IPS-18c (cell line): ENCODE results near the gene GPAT3.
"Not testable (repeated sequence)": the region's sequence is repeated elsewhere in the genome, so short reads cannot be mapped to it uniquely, and the experiment has no call there.

Experiments
- H3K4me3 ChIP-seq: 2 replicates; pipeline ENCODE4 v1.7.0; 2013; ENCODE audit warnings: low read depth, mild to moderate bottlenecking, low read length, moderate library complexity; ENCODE audit not compliant: insufficient read depth
- H3K9me3 ChIP-seq: one replicate; pipeline ENCODE4 v1.6.1; 2013; ENCODE audit warnings: mild to moderate bottlenecking, low read length, moderate library complexity; ENCODE audit not compliant: control insufficient read depth, insufficient read depth

GPAT3 gene

GRCh38 chr4:83613994-83614393 lies 78.1 kb downstream of the GPAT3 start:
- Histone ChIP-seq H3K4me3 (no peak overlapping the region), H3K9me3 (peaks cover 3% of the 10 kb centered on the region)

GRCh38 chr4:83616252-83616651 lies 80.3 kb downstream of the GPAT3 start:
- no peak overlapping the region for H3K4me3 ChIP-seq
- H3K9me3 ChIP-seq = peaks cover 3% of the 10 kb centered on the region

GRCh38 chr4:83617371-83618035 lies 81.6 kb downstream of the GPAT3 start:
- Histone ChIP-seq H3K4me3 (no peak overlapping the region), H3K9me3 (peaks cover 12% of the 10 kb centered on the region)

GRCh38 chr4:83618431-83618830 lies 82.5 kb downstream of the GPAT3 start:
- no peak overlapping the region for H3K4me3 ChIP-seq
- peaks cover 14% of the 10 kb centered on the region for H3K9me3 ChIP-seq

GRCh38 chr4:83618991-83619645 lies 83.2 kb downstream of the GPAT3 start:
- Histone ChIP-seq H3K4me3 (no peak overlapping the region), H3K9me3 (peaks cover 13% of the 10 kb centered on the region)

- H3K9me3 ChIP-seq = peaks cover 13% of the 10 kb centered on the region
- not testable (repeated sequence) for H3K4me3 ChIP-seq
Measured at GRCh38 chr4:83622127-83622526, 86.2 kb downstream of the GPAT3 start.

GRCh38 chr4:83625821-83626220 lies 89.9 kb downstream of the GPAT3 start:
- H3K4me3 ChIP-seq = no peak overlapping the region
- peaks cover 13% of the 10 kb centered on the region for H3K9me3 ChIP-seq

GRCh38 chr4:83626245-83626836 lies 90.4 kb downstream of the GPAT3 start:
- peaks cover 13% of the 10 kb centered on the region for H3K9me3 ChIP-seq
- H3K4me3 ChIP-seq = no peak overlapping the region

- no peaks in the 10 kb centered on the region for H3K9me3 ChIP-seq
Measured at GRCh38 chr4:83629945-83630721, 94.2 kb downstream of the GPAT3 start.

GRCh38 chr4:83631066-83631465 lies 95.2 kb downstream of the GPAT3 start:
- Histone ChIP-seq H3K4me3 (no peak overlapping the region), H3K9me3 (no peaks in the 10 kb centered on the region)

More at GRCh38 chr4:83629945-83630721, 94.2 kb downstream of the GPAT3 start:
- no peak overlapping the region for H3K4me3 ChIP-seq

GRCh38 chr4:83636930-83637329 lies 101.0 kb downstream of the GPAT3 start:
- Histone ChIP-seq H3K4me3 (no peak overlapping the region), H3K9me3 (no peaks in the 10 kb centered on the region)

- Histone ChIP-seq H3K9me3 (no peaks in the 10 kb centered on the region), H3K4me3 (no peak overlapping the region)
Measured at GRCh38 chr4:83639849-83640493, 104.1 kb downstream of the GPAT3 start.

GRCh38 chr4:83643036-83643435 lies 107.1 kb downstream of the GPAT3 start:
- Histone ChIP-seq H3K9me3 (no peaks in the 10 kb centered on the region), H3K4me3 (no peak overlapping the region)

- H3K9me3 ChIP-seq = no peaks in the 10 kb centered on the region
- H3K4me3 ChIP-seq = no peak overlapping the region
Measured at GRCh38 chr4:83644677-83645659, 109.1 kb downstream of the GPAT3 start.

GRCh38 chr4:83646538-83647239 lies 110.8 kb downstream of the GPAT3 start:
- no peaks in the 10 kb centered on the region for H3K9me3 ChIP-seq
- no peak overlapping the region for H3K4me3 ChIP-seq

- H3K9me3 ChIP-seq = no peaks in the 10 kb centered on the region
- no peak overlapping the region for H3K4me3 ChIP-seq
Measured at GRCh38 chr4:83651846-83652245, 115.9 kb downstream of the GPAT3 start.
